OCI-LY7 (cell line): ENCODE data around the gene LRRK1. TPM values are rescaled to one million over a fixed set of nuclear protein-coding genes. Genes with fewer than 3 reads are reported as not detected.

Experiments used
- BruUV-seq: library from RNA; stranded (reverse); fragments of 400-500 nt; replicated peaks from 2 replicates; lab custom pipeline; 2021; lab: Mats Ljungman, UMichigan
- CTCF ChIA-PET: fragments of 300-600 bp; sonication (Branson Sonifier 250); formaldehyde crosslinking; loops from one replicate; lab custom pipeline; 2022; ENCODE audit warnings: antibody characterized with exemption; ENCODE audit not compliant: unreplicated experiment; lab: Charles Lee
- POLR2A ChIA-PET: fragments of 300-600 bp; sonication (Branson Sonifier 250); formaldehyde crosslinking; loops from one replicate; lab custom pipeline; 2022; ENCODE audit warnings: antibody characterized with exemption; lab: Charles Lee
- DNase-seq: peaks from one replicate; pipeline ENCODE4 v3.0.0-alpha.2; 2015; ENCODE audit warnings: low spot score
- H2AFZ ChIP-seq: fragments of 200-600 bp; sonication (generic), shearing (Covaris generic); 2 replicates; pipeline ENCODE4 v1.6.1; 2014; ENCODE audit warnings: mild to moderate bottlenecking, antibody characterized with exemption, low read length, moderate library complexity
- H3K27ac ChIP-seq: fragments of 200-600 bp; sonication (generic); 2 replicates; pipeline ENCODE4 v1.5.1; 2014; ENCODE audit warnings: mixed run types, low read depth, mild to moderate bottlenecking, moderate library complexity, low read length, inconsistent platforms; ENCODE audit not compliant: poor library complexity, severe bottlenecking
- H3K36me3 ChIP-seq: fragments of 200-600 bp; sonication (generic); 2 replicates; pipeline ENCODE4 v1.6.1; 2014; ENCODE audit warnings: mild to moderate bottlenecking, antibody characterized with exemption, low read length, moderate library complexity, mixed read lengths; ENCODE audit not compliant: insufficient read depth
- H3K4me1 ChIP-seq: fragments of 200-600 bp; sonication (generic); 2 replicates; pipeline ENCODE4 v1.5.1; 2014; ENCODE audit warnings: mild to moderate bottlenecking, low read length; ENCODE audit not compliant: insufficient read depth, poor library complexity, severe bottlenecking
- H3K4me2 ChIP-seq: fragments of 200-600 bp; sonication (generic); 2 replicates; pipeline ENCODE4 v1.6.1; 2014; ENCODE audit warnings: mild to moderate bottlenecking, low read length
- H3K4me3 ChIP-seq: fragments of 200-600 bp; sonication (generic); 2 replicates; pipeline ENCODE4 v1.5.1; 2014; ENCODE audit warnings: mild to moderate bottlenecking, low read depth, low read length; ENCODE audit not compliant: poor library complexity, severe bottlenecking
- H3K79me2 ChIP-seq: fragments of 200-600 bp; sonication (generic); 2 replicates; pipeline ENCODE4 v1.6.1; 2016; ENCODE audit warnings: low read depth, mild to moderate bottlenecking, low read length, moderate library complexity, mixed read lengths; ENCODE audit not compliant: insufficient read depth
- H3K9me2 ChIP-seq: fragments of 200-600 bp; sonication (generic); 2 replicates; pipeline ENCODE4 v1.6.1; 2016; ENCODE audit warnings: mild to moderate bottlenecking, low read length, mixed read lengths; ENCODE audit not compliant: insufficient read depth
- H3K9me3 ChIP-seq: fragments of 200-600 bp; sonication (generic); 2 replicates; pipeline ENCODE4 v1.6.1; 2014; ENCODE audit warnings: mild to moderate bottlenecking, mixed run types, low read length, mixed read lengths
- H4K20me1 ChIP-seq: fragments of 200-600 bp; sonication (generic); 2 replicates; pipeline ENCODE4 v1.6.1; 2014; ENCODE audit warnings: mild to moderate bottlenecking, antibody characterized with exemption, low read length, moderate library complexity, mixed read lengths; ENCODE audit not compliant: insufficient read depth
- CTCF ChIP-seq: fragments of 200-600 bp; sonication (generic); conservative IDR thresholded peaks from 2 replicates; pipeline ENCODE4 v1.5.1; 2014; ENCODE audit warnings: mild to moderate bottlenecking, antibody characterized with exemption, low read length, moderate library complexity, mixed read lengths
- EZH2phosphoT487 ChIP-seq: fragments of 200-600 bp; sonication (generic); IDR thresholded peaks from 2 replicates; pipeline ENCODE4 v1.6.1; 2018; ENCODE audit warnings: low read depth, borderline replicate concordance, mild to moderate bottlenecking, mixed run types, antibody characterized with exemption, low read length, moderate library complexity, mixed read lengths
- intact Hi-C: fragments of 100-400 bp; cut with micrococcal nuclease; formaldehyde crosslinking; loops from one replicate; pipeline ENCODE4 v1.10.0; 2022; ENCODE audit not compliant: unreplicated experiment
- total RNA-seq, 2 experiments: library from RNA; depleted of rRNA in 1 of 2; stranded (reverse); fragments of >200 nt in 1 of 2; shearing (Covaris generic) in 1 of 2; gene quantifications; 2 replicates each; pipeline ENCODE4 v1.2.3, GENCODE V29; 2014 to 2022

The LRRK1 gene
- total RNA-seq, 2 experiments from 2014 or later = 92.3 to 233 TPM

- H3K79me2 ChIP-seq = no peaks in the 10 kb centered on the region
- no peak overlapping the region for H2AFZ ChIP-seq
- POLR2A ChIA-PET = no interaction called here
- H3K36me3 ChIP-seq = peaks cover 100% of the 10 kb centered on the region
- DNase-seq = no peak
- intact Hi-C loops = no loop called here
- BruUV-seq = no TSS peak
- no peak overlapping the region for H3K27ac ChIP-seq
- no peak overlapping the region for H3K4me2 ChIP-seq
- H3K9me2 ChIP-seq = no peaks in the 10 kb centered on the region
- no peaks in the 10 kb centered on the region for H3K9me3 ChIP-seq
- H4K20me1 ChIP-seq = no peaks in the 10 kb centered on the region
- CTCF ChIA-PET = no interaction called here
- TF ChIP-seq EZH2phosphoT487 (no peak), CTCF (no peak)
- H3K4me3 ChIP-seq = no peak overlapping the region
- H3K4me1 ChIP-seq = no peaks in the 10 kb centered on the region
Measured at GRCh38 chr15:101051291-101052030, 132.3 kb downstream of the LRRK1 start.

- no peaks in the 10 kb centered on the region for H3K79me2 ChIP-seq
- CTCF ChIA-PET = no interaction called here
- no peaks in the 10 kb centered on the region for H4K20me1 ChIP-seq
- no peaks in the 10 kb centered on the region for H3K4me1 ChIP-seq
- no peak overlapping the region for H2AFZ ChIP-seq
- no peaks in the 10 kb centered on the region for H3K9me2 ChIP-seq
- H3K9me3 ChIP-seq = no peaks in the 10 kb centered on the region
- BruUV-seq = no TSS peak
- no peak overlapping the region for H3K4me2 ChIP-seq
- intact Hi-C loops = no loop called here
- POLR2A ChIA-PET = no interaction called here
- TF ChIP-seq EZH2phosphoT487 = no peak
- no peak for TF ChIP-seq CTCF
- H3K36me3 ChIP-seq = peaks cover 100% of the 10 kb centered on the region
- H3K27ac ChIP-seq = no peak overlapping the region
- no peak overlapping the region for H3K4me3 ChIP-seq
- DNase-seq = no peak
Measured at GRCh38 chr15:101052031-101052620, 133.0 kb downstream of the LRRK1 start.

- ChIA-PET POLR2A (no interaction called here), CTCF (no interaction called here)
- no peak for DNase-seq
- Histone ChIP-seq H3K9me2 (no peaks in the 10 kb centered on the region), H3K4me2 (no peak overlapping the region), H3K9me3 (no peaks in the 10 kb centered on the region), H3K79me2 (no peaks in the 10 kb centered on the region), H3K36me3 (peaks cover 100% of the 10 kb centered on the region), H3K27ac (no peak overlapping the region), H3K4me1 (no peaks in the 10 kb centered on the region), H3K4me3 (no peak overlapping the region), H4K20me1 (no peaks in the 10 kb centered on the region), H2AFZ (no peak overlapping the region)
- no TSS peak for BruUV-seq
- TF ChIP-seq EZH2phosphoT487 (no peak), CTCF (no peak)
- intact Hi-C loops = no loop called here
Measured at GRCh38 chr15:101052681-101053121, 133.5 kb downstream of the LRRK1 start.
